Measurements from ENCODE around the gene SNN. TPM values are rescaled to one million over a fixed set of nuclear protein-coding genes. Genes with fewer than 3 reads are reported as not detected.
A peak's percentile ranks its signal among the peaks of the same experiment; 100 is the strongest.

Gene SNN
- total RNA-seq (1 to 10 TPM; 5.8 to 6.0 TPM), polyA plus RNA-seq (10.6 TPM)

DNA sequence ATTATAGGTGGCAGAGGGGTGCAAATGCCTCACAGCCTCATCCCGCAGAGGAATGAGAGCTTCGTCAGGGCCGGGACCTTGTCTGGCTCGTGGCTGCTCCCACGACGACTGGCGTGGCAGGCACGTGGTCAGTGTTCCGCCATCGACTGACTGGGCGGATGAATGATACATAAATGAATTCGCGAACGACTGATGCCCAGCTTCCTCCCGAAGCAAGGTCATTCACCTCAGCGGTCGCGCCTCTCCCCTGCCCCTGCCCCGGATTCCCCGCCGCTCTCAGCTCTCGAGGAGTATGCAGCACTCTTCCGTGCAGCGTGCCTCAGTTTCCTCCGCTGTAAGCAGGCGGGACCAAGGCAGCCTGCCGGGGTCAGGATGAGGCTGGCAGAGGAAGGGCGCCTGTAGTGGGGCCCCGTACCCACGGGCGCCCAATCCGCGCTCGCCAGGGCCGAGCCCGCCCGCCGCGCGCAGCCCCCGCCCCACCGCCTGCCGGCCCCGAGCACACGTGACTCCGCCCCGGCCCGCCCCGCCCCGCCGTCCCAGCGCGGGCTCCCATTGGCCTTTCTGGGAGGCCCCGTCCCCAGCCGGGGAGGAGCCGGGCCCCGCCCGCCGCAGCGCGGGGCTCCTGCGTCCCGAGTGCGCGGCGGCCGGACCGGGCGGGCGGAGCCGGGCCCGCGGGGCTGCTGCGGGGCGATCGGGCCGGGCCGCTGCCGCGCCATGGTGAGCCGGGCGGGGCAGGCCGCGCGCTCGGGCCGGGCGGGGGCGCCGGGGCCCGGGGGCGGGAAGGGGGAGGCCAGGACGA is at the start of gene SNN:
TSS of gene SNN (plus strand) at position 632 of the 799 bp plus-strand sequence. CDS start 7,605 bp downstream, outside the sequence.
- Histone ChIP-seq H3K27ac (ENCODE audit: low read depth, low read length) (no peak within 1 kb of the TSS), H3K36me3 (ENCODE audit: insufficient read depth, low read length) (no peaks in the 10 kb centered on the region), H3K27me3 (ENCODE audit: insufficient read depth, low read length, poor library complexity, severe bottlenecking) (no peaks in the 10 kb centered on the region), H3K4me1 (ENCODE audit: insufficient read depth, low read length) (peaks cover 77% of the 10 kb centered on the region), H3K4me3 (ENCODE audit: low read length) (peak within 1 kb of the TSS; percentile 54), H3K9me3 (ENCODE audit: low read length) (no peaks in the 10 kb centered on the region)
- peaks cover 0 to 2% (median 0%) of the 10 kb centered on the region in 3 donors for H3K36me3 Mint-ChIP-seq
- peaks cover 56 to 75% (median 70%) of the 10 kb centered on the region in 3 donors for H3K4me1 Mint-ChIP-seq
- DNase-seq, result peak; percentile 81 to 89 (median 83)
- H3K4me3 Mint-ChIP-seq, result peak within 1 kb of the TSS; percentile 83 to 90 (median 86)
- CTCF ChIA-PET, result interaction anchor here (1.0 to 2.0 kb wide), 2 partner anchors 9 to 46 kb away, joined by 3 to 5 read pairs; no protein-coding TSS in a partner anchor
- peaks cover 0 to 2% (median 0%) of the 10 kb centered on the region in 5 donors for H3K9me3 Mint-ChIP-seq
- H3K27me3 Mint-ChIP-seq, result no peaks in the 10 kb centered on the region
- POLR2A ChIA-PET, result interaction anchor here (0.6 to 1.5 kb wide), 4 partner anchors 49 to 175 kb away, joined by 3 to 6 read pairs (median 4); partner anchors contain the start of gene TXNDC11
- H3K27ac Mint-ChIP-seq, result peak within 1 kb of the TSS in 6 of 8 donors; percentile 77 to 91 (median 87)

DNA sequence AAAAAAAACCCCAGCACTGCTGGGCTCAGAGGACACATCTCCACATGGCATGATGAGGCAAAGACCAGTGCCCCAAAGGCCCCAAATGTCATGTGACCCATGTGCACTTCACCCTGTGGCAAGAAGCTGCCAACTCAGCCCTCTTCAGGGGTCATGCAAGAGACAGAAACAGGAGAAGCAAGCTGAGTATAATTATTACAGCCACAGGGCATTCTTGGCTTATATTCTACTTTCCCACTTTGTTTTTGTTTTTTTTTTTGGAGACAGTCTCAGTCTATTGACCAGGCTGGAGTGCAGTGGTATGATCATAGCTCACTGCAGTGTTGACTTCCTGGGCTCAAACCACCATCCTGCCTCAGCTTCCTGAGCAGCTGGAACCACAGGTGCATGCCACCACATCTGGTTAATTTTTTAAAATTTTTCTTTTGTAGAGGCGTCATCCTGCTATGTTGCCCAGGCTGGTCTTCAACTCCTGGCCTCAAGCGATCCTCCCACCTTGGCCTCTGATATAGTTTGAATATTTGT is 48.9 kb upstream of the SNN start:
- H3K4me1 ChIP-seq (ENCODE audit: insufficient read depth, low read length), result peaks cover 80% of the 10 kb centered on the region
- H3K27ac ChIP-seq (ENCODE audit: low read depth, low read length), result peak overlapping the region; percentile 6
- no peaks in the 10 kb centered on the region for H3K36me3 ChIP-seq (ENCODE audit: insufficient read depth, low read length)
- ChIA-PET POLR2A (interaction anchor here (0.6 to 1.5 kb wide), 7 partner anchors 16 to 53 kb away, joined by 3 to 13 read pairs (median 4); partner anchors contain the start of gene LITAF), CTCF (interaction anchor here (0.8 to 1.9 kb wide), 10 partner anchors 11 to 87 kb away, joined by 3 to 11 read pairs (median 4); partner anchors contain the start of gene LITAF)
- peak overlapping the region; percentile 5 for H3K4me3 ChIP-seq (ENCODE audit: low read length)
- Mint-ChIP-seq H3K9me3 (peaks cover 0 to 2% (median 0%) of the 10 kb centered on the region in 5 donors), H3K4me1 (peaks cover 52 to 75% (median 58%) of the 10 kb centered on the region in 3 donors), H3K4me3 (peak overlapping the region; percentile 1 to 79 (median 74)), H3K36me3 (peaks cover 0 to 3% (median 0%) of the 10 kb centered on the region in 3 donors), H3K27me3 (no peaks in the 10 kb centered on the region), H3K27ac (peak overlapping the region; percentile 91 to 98 (median 96))
- H3K27me3 ChIP-seq (ENCODE audit: insufficient read depth, low read length, poor library complexity, severe bottlenecking), result no peaks in the 10 kb centered on the region
- H3K9me3 ChIP-seq (ENCODE audit: low read length), result peaks cover 6% of the 10 kb centered on the region
- peak in 4 of 5 donors; percentile 13 to 68 (median 58) for DNase-seq

DNA sequence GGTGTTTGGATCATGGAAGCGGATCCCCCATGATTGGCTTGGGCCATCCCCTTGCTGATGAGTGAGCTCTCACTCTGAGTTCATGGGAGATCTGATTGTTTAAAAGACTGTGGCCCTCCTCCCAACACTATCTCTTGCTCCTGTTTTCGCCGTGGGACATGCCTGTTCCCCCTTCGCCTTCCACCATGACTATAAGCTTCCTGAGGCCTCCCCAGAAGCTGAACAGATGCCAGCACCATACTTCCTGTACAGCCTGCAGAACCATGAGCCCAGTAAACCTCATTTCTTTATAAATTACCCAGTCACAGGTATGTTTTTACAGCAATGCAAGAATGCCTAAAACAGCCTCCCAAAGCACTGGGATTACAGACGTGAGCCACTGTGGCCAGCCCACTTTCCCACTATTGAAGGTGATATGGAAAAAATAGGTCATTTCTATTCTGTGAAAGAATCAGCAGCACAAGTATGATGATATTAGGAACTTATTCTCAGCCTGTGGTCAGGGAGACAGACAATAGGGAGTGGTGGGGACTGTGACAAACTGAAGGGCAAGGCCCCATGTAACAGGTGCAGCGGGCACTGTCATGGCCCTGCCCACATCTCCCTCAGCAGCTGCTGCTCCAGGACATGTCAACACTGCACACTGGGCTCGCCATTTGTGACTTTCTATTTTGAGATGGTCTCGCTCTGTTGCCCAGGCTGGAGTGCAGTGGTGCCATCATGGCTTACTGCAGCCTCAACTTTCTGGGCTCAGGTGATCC is 47.8 kb upstream of the SNN start:
- Histone ChIP-seq H3K4me3 (ENCODE audit: low read length) (peak overlapping the region; percentile 36), H3K36me3 (ENCODE audit: insufficient read depth, low read length) (no peaks in the 10 kb centered on the region), H3K4me1 (ENCODE audit: insufficient read depth, low read length) (peaks cover 90% of the 10 kb centered on the region), H3K9me3 (ENCODE audit: low read length) (peaks cover 6% of the 10 kb centered on the region), H3K27ac (ENCODE audit: low read depth, low read length) (peak overlapping the region; percentile 4), H3K27me3 (ENCODE audit: insufficient read depth, low read length, poor library complexity, severe bottlenecking) (no peaks in the 10 kb centered on the region)
- Mint-ChIP-seq H3K36me3 (peaks cover 0 to 3% (median 0%) of the 10 kb centered on the region in 3 donors), H3K4me1 (peaks cover 57 to 78% (median 62%) of the 10 kb centered on the region in 3 donors), H3K9me3 (peaks cover 0 to 2% (median 0%) of the 10 kb centered on the region in 5 donors), H3K27me3 (no peaks in the 10 kb centered on the region), H3K27ac (peak overlapping the region; percentile 83 to 98 (median 96)), H3K4me3 (peak overlapping the region; percentile 53 to 79 (median 68))
- POLR2A ChIA-PET, result interaction anchor here (0.7 to 1.5 kb wide), 3 partner anchors 31 to 52 kb away, joined by 4 to 13 read pairs (median 4); partner anchors contain the start of gene LITAF
- CTCF ChIA-PET, result interaction anchor here (0.9 to 3.1 kb wide), 6 partner anchors 20 to 89 kb away, joined by 3 to 14 read pairs (median 6); partner anchors contain the start of gene LITAF
- no peak for DNase-seq

DNA sequence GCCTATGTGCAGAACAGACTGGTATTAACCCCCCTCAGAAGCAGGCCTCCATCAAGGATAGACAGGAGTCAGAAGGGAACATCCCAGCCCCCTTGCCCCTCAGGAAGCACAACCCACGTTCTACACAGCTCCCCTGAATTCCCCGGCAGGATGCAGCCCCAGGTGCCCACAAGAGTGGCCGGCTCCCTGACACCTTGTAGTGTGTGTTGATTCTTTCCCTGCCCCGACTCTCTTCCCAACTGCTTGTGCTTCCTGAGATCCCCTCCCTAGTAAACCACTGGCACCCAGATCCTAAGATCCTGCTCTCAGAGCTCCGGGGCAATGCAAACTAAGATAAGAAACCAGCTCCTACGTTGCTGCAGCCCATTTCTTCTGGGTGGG is 46.7 kb upstream of the SNN start:
- H3K27ac ChIP-seq (ENCODE audit: low read depth, low read length), result peak overlapping the region; percentile 57
- peaks cover 6% of the 10 kb centered on the region for H3K9me3 ChIP-seq (ENCODE audit: low read length)
- Mint-ChIP-seq H3K4me1 (peaks cover 60 to 78% (median 69%) of the 10 kb centered on the region in 3 donors), H3K36me3 (peaks cover 0 to 3% (median 0%) of the 10 kb centered on the region in 3 donors), H3K27me3 (no peaks in the 10 kb centered on the region), H3K9me3 (peaks cover 0 to 2% (median 0%) of the 10 kb centered on the region in 5 donors), H3K27ac (peak overlapping the region; percentile 95 to 98 (median 97)), H3K4me3 (peak overlapping the region; percentile 15 to 90 (median 85))
- ChIA-PET POLR2A (interaction anchor here (0.6 to 1.8 kb wide), 7 partner anchors 32 to 122 kb away, joined by 3 to 14 read pairs (median 4); partner anchors contain the start of gene LITAF), CTCF (interaction anchor here (0.8 to 3.1 kb wide), 14 partner anchors 9 to 176 kb away, joined by 3 to 14 read pairs (median 3); partner anchors contain the start of genes LITAF and ZC3H7A)
- H3K4me1 ChIP-seq (ENCODE audit: insufficient read depth, low read length), result peaks cover 81% of the 10 kb centered on the region
- H3K36me3 ChIP-seq (ENCODE audit: insufficient read depth, low read length), result no peaks in the 10 kb centered on the region
- no peak for DNase-seq
- peak overlapping the region; percentile 67 for H3K4me3 ChIP-seq (ENCODE audit: low read length)
- no peaks in the 10 kb centered on the region for H3K27me3 ChIP-seq (ENCODE audit: insufficient read depth, low read length, poor library complexity, severe bottlenecking)

DNA sequence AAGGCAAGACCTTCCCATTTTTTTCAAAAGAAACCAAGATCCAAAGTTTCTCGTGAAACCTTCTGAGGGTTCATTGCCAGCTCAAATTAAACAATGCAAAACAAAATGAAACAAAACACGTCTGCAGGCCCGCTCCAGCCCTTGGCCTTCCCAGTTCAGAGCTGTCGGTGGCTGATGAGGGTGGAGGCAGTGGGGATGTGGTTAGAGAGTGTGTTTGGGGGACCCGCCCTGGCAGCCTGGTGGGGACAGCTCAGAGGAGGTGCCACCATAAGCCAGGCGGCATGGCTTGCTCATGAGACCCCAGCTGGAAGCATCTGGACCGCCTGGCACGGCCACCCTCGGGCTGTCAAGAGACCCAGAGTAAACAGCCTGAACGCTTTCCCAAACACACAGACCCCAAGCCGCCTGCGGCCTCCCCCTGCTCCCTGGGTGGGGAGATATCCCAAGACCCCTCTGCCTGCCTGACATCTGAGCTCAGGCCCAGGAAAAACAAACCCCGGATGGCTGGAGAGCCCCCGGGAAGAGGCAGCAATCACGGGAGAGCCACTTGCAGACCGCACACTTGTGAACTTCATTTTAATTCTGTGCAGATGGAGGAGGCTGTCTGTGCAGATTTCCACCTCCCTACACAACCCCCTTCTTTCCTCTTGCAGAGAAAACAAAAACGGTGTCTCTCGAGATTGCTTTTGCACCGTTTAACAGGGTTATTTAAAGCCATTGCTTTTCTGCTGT is 46.2 kb upstream of the SNN start:
- peak overlapping the region; percentile 57 for H3K27ac ChIP-seq (ENCODE audit: low read depth, low read length)
- peak overlapping the region; percentile 95 to 98 (median 97) for H3K27ac Mint-ChIP-seq
- peak overlapping the region; percentile 15 to 90 (median 85) for H3K4me3 Mint-ChIP-seq
- no peaks in the 10 kb centered on the region for H3K27me3 ChIP-seq (ENCODE audit: insufficient read depth, low read length, poor library complexity, severe bottlenecking)
- peaks cover 0 to 2% (median 0%) of the 10 kb centered on the region in 5 donors for H3K9me3 Mint-ChIP-seq
- CTCF ChIA-PET, result interaction anchor here (0.8 to 3.1 kb wide), 14 partner anchors 9 to 175 kb away, joined by 3 to 14 read pairs (median 4); partner anchors contain the start of genes LITAF and ZC3H7A
- H3K9me3 ChIP-seq (ENCODE audit: low read length), result peaks cover 6% of the 10 kb centered on the region
- H3K4me1 ChIP-seq (ENCODE audit: insufficient read depth, low read length), result peaks cover 80% of the 10 kb centered on the region
- H3K4me3 ChIP-seq (ENCODE audit: low read length), result peak overlapping the region; percentile 67
- H3K27me3 Mint-ChIP-seq, result no peaks in the 10 kb centered on the region
- POLR2A ChIA-PET, result interaction anchor here (0.6 to 1.8 kb wide), 7 partner anchors 33 to 121 kb away, joined by 3 to 14 read pairs (median 4); partner anchors contain the start of gene LITAF
- peak; percentile 35 to 86 (median 80) for DNase-seq
- H3K4me1 Mint-ChIP-seq, result peaks cover 62 to 78% (median 69%) of the 10 kb centered on the region in 3 donors
- no peaks in the 10 kb centered on the region for H3K36me3 ChIP-seq (ENCODE audit: insufficient read depth, low read length)
- peaks cover 0 to 3% (median 0%) of the 10 kb centered on the region in 3 donors for H3K36me3 Mint-ChIP-seq

DNA sequence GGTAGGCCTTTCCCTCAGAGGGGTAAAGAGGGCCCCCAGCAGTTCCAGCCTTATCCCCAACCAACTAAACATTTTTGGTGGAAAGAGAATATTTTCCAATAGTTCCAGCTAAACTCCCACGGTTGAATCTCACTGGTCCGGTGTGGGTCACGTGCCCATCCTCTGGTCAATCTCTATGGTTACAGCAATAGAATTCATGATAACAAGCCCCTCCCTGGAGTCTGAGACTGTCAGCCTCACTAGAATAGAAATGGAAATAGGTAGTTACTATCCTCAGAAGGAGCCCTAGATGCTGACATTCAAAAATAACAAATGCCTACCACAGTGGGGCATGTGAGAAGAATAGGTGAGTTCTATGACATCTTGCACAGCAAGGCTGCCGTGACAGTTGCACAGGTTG is 44.0 kb upstream of the SNN start:
- Histone ChIP-seq H3K9me3 (ENCODE audit: low read length) (peaks cover 6% of the 10 kb centered on the region), H3K4me3 (ENCODE audit: low read length) (no peak overlapping the region), H3K27me3 (ENCODE audit: insufficient read depth, low read length, poor library complexity, severe bottlenecking) (no peaks in the 10 kb centered on the region), H3K27ac (ENCODE audit: low read depth, low read length) (no peak overlapping the region), H3K36me3 (ENCODE audit: insufficient read depth, low read length) (no peaks in the 10 kb centered on the region), H3K4me1 (ENCODE audit: insufficient read depth, low read length) (peaks cover 64% of the 10 kb centered on the region)
- no peak for DNase-seq
- Mint-ChIP-seq H3K4me3 (peak overlapping the region in 6 of 7 donors; percentile 26 to 65 (median 50)), H3K27me3 (no peaks in the 10 kb centered on the region), H3K27ac (peak overlapping the region; percentile 70 to 80 (median 77)), H3K9me3 (peaks cover 0 to 2% (median 0%) of the 10 kb centered on the region in 5 donors), H3K4me1 (peaks cover 58 to 70% (median 61%) of the 10 kb centered on the region in 3 donors), H3K36me3 (peaks cover 0 to 3% (median 0%) of the 10 kb centered on the region in 3 donors)
- ChIA-PET POLR2A (no interaction called here), CTCF (interaction anchor here (1.0 kb wide), 1 partner anchor 92 kb away, joined by 3 read pairs; no protein-coding TSS in a partner anchor)

Data from CD8-positive, alpha-beta memory T cell (primary cell).